Measurements from ENCODE around the gene PLCH1. TPM values are rescaled to one million over a fixed set of nuclear protein-coding genes. Genes with fewer than 3 reads are reported as not detected.

PLCH1 gene
- total and polyA plus RNA-seq, 2 donors (not counting 1 experiment from before 2014, with no cell fraction given), result 0.27 TPM; not detected in 1

- Histone ChIP-seq H3K27ac (ENCODE audit: low read length in 2 of 2) (no peak overlapping the region), H3K9ac (ENCODE audit: low read length) (no peak overlapping the region), H3K4me2 (replicated peaks; ENCODE audit: low read depth, low read length, poor library complexity, severe bottlenecking) (no peak overlapping the region), H2AFZ (ENCODE audit: insufficient read depth, low read depth, low read length, poor library complexity, severe bottlenecking) (no peak overlapping the region), H3K4me1 (ENCODE audit: control insufficient read depth in 2 of 2, insufficient read depth in 2 of 2, low read length in 2 of 2) (no peaks in the 10 kb centered on the region), H3K4me3 (ENCODE audit: control extremely low read depth in 1 of 5, extremely low read depth in 1 of 5, insufficient read depth in 1 of 5, low read depth in 2 of 5, low read length in 4 of 5) (no peak overlapping the region), H4K20me1 (ENCODE audit: control insufficient read depth, insufficient read depth, low read length, poor library complexity, severe bottlenecking) (no peaks in the 10 kb centered on the region), H3K79me2 (ENCODE audit: control insufficient read depth, insufficient read depth, low read length) (no peaks in the 10 kb centered on the region), H3K27me3 (replicated peaks in 1 of 4; ENCODE audit: control extremely low read depth in 1 of 4, control insufficient read depth in 3 of 4, insufficient read depth in 4 of 4, low read length in 3 of 4) (no peaks in the 10 kb centered on the region), H3K9me3 (ENCODE audit: control extremely low read depth in 1 of 3, control insufficient read depth in 2 of 3, insufficient read depth in 1 of 3, low read length in 2 of 3) (peaks cover 0 to 25% (median 11%) of the 10 kb centered on the region in 3 donors), H3K36me3 (replicated peaks in 1 of 2; ENCODE audit: control extremely low read depth in 1 of 2, control insufficient read depth in 1 of 2, extremely low read depth in 1 of 2, insufficient read depth in 2 of 2, low read length in 1 of 2) (no peaks in the 10 kb centered on the region)
- no peak for ATAC-seq (ENCODE audit: low read depth)
- intact Hi-C loops (cut with micrococcal nuclease), result no loop called here
- CTCF ChIA-PET, result interaction anchor here (1.3 kb wide), 1 partner anchor 10 kb away, joined by 3 read pairs; no protein-coding TSS in a partner anchor
- H3K27me3 Mint-ChIP-seq, result no peaks in the 10 kb centered on the region
- TF ChIP-seq CTCF (IDR thresholded peaks at IDR 0.05) (no peak), EZH2 (IDR thresholded peaks at IDR 0.05; ENCODE audit: borderline replicate concordance, insufficient read depth, low read depth, low read length, poor library complexity, severe bottlenecking) (no peak)
- H3K4me1 Mint-ChIP-seq, result no peaks in the 10 kb centered on the region
- H3K9me3 Mint-ChIP-seq (ENCODE audit: insufficient read depth), result peaks cover 6% of the 10 kb centered on the region
- DNase-seq, result no peak
- H3K4me3 Mint-ChIP-seq, result no peak overlapping the region
- no peak overlapping the region for H3K27ac Mint-ChIP-seq
- POLR2A ChIA-PET, result no interaction called here
These were observed 35.4 kb upstream of the PLCH1 start for GRCh38 chr3:155780291-155780690.

- no peaks in the 10 kb centered on the region for H4K20me1 ChIP-seq (ENCODE audit: control insufficient read depth, insufficient read depth, low read length, poor library complexity, severe bottlenecking)
- no peak overlapping the region for H3K9ac ChIP-seq (ENCODE audit: low read length)
- POLR2A ChIA-PET, result no interaction called here
- Mint-ChIP-seq H3K9me3 (ENCODE audit: insufficient read depth) (peaks cover 6% of the 10 kb centered on the region), H3K27me3 (no peaks in the 10 kb centered on the region), H3K4me1 (no peaks in the 10 kb centered on the region), H3K4me3 (no peak overlapping the region), H3K27ac (no peak overlapping the region)
- DNase-seq, result no peak
- no peak overlapping the region for H3K4me3 ChIP-seq (ENCODE audit: control extremely low read depth in 1 of 5, extremely low read depth in 1 of 5, insufficient read depth in 1 of 5, low read depth in 2 of 5, low read length in 4 of 5)
- peaks cover 0 to 21% (median 11%) of the 10 kb centered on the region in 3 donors for H3K9me3 ChIP-seq (ENCODE audit: control extremely low read depth in 1 of 3, control insufficient read depth in 2 of 3, insufficient read depth in 1 of 3, low read length in 2 of 3)
- no peaks in the 10 kb centered on the region for H3K27me3 ChIP-seq (replicated peaks in 1 of 4; ENCODE audit: control extremely low read depth in 1 of 4, control insufficient read depth in 3 of 4, insufficient read depth in 4 of 4, low read length in 3 of 4)
- no peaks in the 10 kb centered on the region for H3K36me3 ChIP-seq (replicated peaks in 1 of 2; ENCODE audit: control extremely low read depth in 1 of 2, control insufficient read depth in 1 of 2, extremely low read depth in 1 of 2, insufficient read depth in 2 of 2, low read length in 1 of 2)
- TF ChIP-seq CTCF (IDR thresholded peaks at IDR 0.05) (no peak), EZH2 (IDR thresholded peaks at IDR 0.05; ENCODE audit: borderline replicate concordance, insufficient read depth, low read depth, low read length, poor library complexity, severe bottlenecking) (no peak)
- no peak overlapping the region for H3K4me2 ChIP-seq (replicated peaks; ENCODE audit: low read depth, low read length, poor library complexity, severe bottlenecking)
- H3K27ac ChIP-seq (ENCODE audit: low read length in 2 of 2), result no peak overlapping the region
- H3K79me2 ChIP-seq (ENCODE audit: control insufficient read depth, insufficient read depth, low read length), result no peaks in the 10 kb centered on the region
- no peak overlapping the region for H2AFZ ChIP-seq (ENCODE audit: insufficient read depth, low read depth, low read length, poor library complexity, severe bottlenecking)
- intact Hi-C loops (cut with micrococcal nuclease), result no loop called here
- ATAC-seq (ENCODE audit: low read depth), result no peak
- no peaks in the 10 kb centered on the region for H3K4me1 ChIP-seq (ENCODE audit: control insufficient read depth in 2 of 2, insufficient read depth in 2 of 2, low read length in 2 of 2)
- CTCF ChIA-PET, result no interaction called here
These were observed 33.6 kb upstream of the PLCH1 start for GRCh38 chr3:155778462-155778861.

All from B cell (primary cell).